Daoy (cell line): ENCODE results near the gene ZFP92. TPM values are rescaled to one million over a fixed set of nuclear protein-coding genes. Genes with fewer than 3 reads are reported as not detected.

Source experiments
- DNase-seq: peaks from one replicate; pipeline ENCODE4 v3.0.0-alpha.2; 2015; ENCODE audit warnings: low read depth
- total RNA-seq: library from RNA; depleted of rRNA; stranded (reverse); fragments of >200 nt; shearing (Covaris generic); gene quantifications from 2 replicates; pipeline ENCODE4 v1.2.3, GENCODE V29; 2014

ZFP92 gene
- total RNA-seq, 1 experiment from 2014 or later = 0.80 TPM

- DNase-seq = no peak
These were observed 28.7 kb downstream of the ZFP92 start for GRCh38 chrX:153439977-153440376.

GRCh38 chrX:153440556-153441135, 29.4 kb downstream of the ZFP92 start:
- no peak for DNase-seq

- no peak for DNase-seq
These were observed 30.0 kb downstream of the ZFP92 start for GRCh38 chrX:153441296-153441695.

GRCh38 chrX:153441981-153442380, 30.7 kb downstream of the ZFP92 start:
- DNase-seq = no peak

GRCh38 chrX:153442463-153442862, 31.2 kb downstream of the ZFP92 start:
- no peak for DNase-seq

GRCh38 chrX:153443476-153444332, 32.4 kb downstream of the ZFP92 start:
- no peak for DNase-seq

GRCh38 chrX:153444333-153445011, 33.2 kb downstream of the ZFP92 start:
- no peak for DNase-seq

- no peak for DNase-seq
These were observed 34.0 kb downstream of the ZFP92 start for GRCh38 chrX:153445106-153445855.

- no peak for DNase-seq
These were observed 34.8 kb downstream of the ZFP92 start, which contains the start of gene TREX2 for GRCh38 chrX:153445856-153446635. Gene TREX2 (minus strand): TSS chrX:153446056. CDS start chrX:153445430, 626 bp downstream.

- DNase-seq = no peak
These were observed 35.3 kb downstream of the ZFP92 start for GRCh38 chrX:153446636-153446936.

- DNase-seq = no peak
These were observed 35.8 kb downstream of the ZFP92 start for GRCh38 chrX:153446950-153447580.

- no peak for DNase-seq
These were observed 36.3 kb downstream of the ZFP92 start for GRCh38 chrX:153447581-153447960.

- no peak for DNase-seq
These were observed 37.5 kb downstream of the ZFP92 start for GRCh38 chrX:153448556-153449367.

- DNase-seq = no peak
These were observed 38.3 kb downstream of the ZFP92 start for GRCh38 chrX:153449368-153450113.

GRCh38 chrX:153450114-153450948, 39.1 kb downstream of the ZFP92 start:
- no peak for DNase-seq

GRCh38 chrX:153450949-153451277, 39.6 kb downstream of the ZFP92 start:
- no peak for DNase-seq

GRCh38 chrX:153454901-153455550, 43.8 kb downstream of the ZFP92 start:
- DNase-seq = no peak

- no peak for DNase-seq
These were observed 44.3 kb downstream of the ZFP92 start for GRCh38 chrX:153455571-153455970.
